ENCODE results near the gene CDH3. TPM values are rescaled to one million over a fixed set of nuclear protein-coding genes. Genes with fewer than 3 reads are reported as not detected.

Gene CDH3
- total RNA-seq, 3 donors from 2014 or later (not counting 1 experiment from before 2014, with no cell fraction given) = 0.79 to 0.92 TPM; not detected in 1

DNA sequence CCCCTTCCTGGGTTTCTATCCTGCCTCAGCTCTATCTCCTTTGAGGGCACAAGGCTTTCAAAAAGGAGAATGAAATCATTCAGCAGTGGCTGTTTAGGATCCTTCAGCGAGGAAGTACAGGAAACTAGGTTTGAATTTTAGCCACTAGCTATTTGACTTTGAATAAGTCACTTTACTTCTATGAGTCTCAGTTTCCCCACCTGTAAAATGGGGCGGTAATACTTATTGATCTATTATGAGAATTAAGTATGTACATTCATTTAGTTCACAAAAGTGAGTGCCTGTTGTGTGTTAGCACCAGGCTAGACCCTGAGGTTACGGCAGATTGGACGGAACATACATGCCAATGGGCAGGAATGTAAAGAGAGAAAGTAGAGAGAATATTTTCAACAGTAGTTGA is 98.6 kb downstream of the CDH3 start:
- ATAC-seq (no peak), DNase-seq (no peak)
- Histone ChIP-seq H3K36me3 (ENCODE audit: control insufficient read depth, insufficient read depth, low read length) (no peaks in the 10 kb centered on the region), H3K4me1 (ENCODE audit: control insufficient read depth, insufficient read depth, low read length) (no peaks in the 10 kb centered on the region), H3K27ac (ENCODE audit: low read length) (no peak overlapping the region), H3K27me3 (ENCODE audit: control insufficient read depth, insufficient read depth, low read length) (no peaks in the 10 kb centered on the region), H3K9me3 (ENCODE audit: control insufficient read depth, insufficient read depth, low read length) (no peaks in the 10 kb centered on the region), H3K4me3 (ENCODE audit: low read length) (no peak overlapping the region)
- TF ChIP-seq, protein P1, sequence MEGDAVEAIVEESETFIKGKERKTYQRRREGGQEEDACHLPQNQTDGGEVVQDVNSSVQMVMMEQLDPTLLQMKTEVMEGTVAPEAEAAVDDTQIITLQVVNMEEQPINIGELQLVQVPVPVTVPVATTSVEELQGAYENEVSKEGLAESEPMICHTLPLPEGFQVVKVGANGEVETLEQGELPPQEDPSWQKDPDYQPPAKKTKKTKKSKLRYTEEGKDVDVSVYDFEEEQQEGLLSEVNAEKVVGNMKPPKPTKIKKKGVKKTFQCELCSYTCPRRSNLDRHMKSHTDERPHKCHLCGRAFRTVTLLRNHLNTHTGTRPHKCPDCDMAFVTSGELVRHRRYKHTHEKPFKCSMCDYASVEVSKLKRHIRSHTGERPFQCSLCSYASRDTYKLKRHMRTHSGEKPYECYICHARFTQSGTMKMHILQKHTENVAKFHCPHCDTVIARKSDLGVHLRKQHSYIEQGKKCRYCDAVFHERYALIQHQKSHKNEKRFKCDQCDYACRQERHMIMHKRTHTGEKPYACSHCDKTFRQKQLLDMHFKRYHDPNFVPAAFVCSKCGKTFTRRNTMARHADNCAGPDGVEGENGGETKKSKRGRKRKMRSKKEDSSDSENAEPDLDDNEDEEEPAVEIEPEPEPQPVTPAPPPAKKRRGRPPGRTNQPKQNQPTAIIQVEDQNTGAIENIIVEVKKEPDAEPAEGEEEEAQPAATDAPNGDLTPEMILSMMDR (IDR thresholded peaks at IDR 0.05) = no peak
- Mint-ChIP-seq H3K4me3 (no peak overlapping the region), H3K4me1 (peaks cover 0 to 5% of the 10 kb centered on the region in 2 donors), H3K36me3 (no peaks in the 10 kb centered on the region), H3K27ac (no peak overlapping the region), H3K9me3 (no peaks in the 10 kb centered on the region), H3K27me3 (ENCODE audit: low read depth in 2 of 2) (peaks cover 14 to 15% of the 10 kb centered on the region in 2 donors)
- intact Hi-C loops (cut with micrococcal nuclease) = no loop called here
- WGBS (ENCODE audit: insufficient coverage) = 93% methylated on average over 4 of the region's 4 CpGs

DNA sequence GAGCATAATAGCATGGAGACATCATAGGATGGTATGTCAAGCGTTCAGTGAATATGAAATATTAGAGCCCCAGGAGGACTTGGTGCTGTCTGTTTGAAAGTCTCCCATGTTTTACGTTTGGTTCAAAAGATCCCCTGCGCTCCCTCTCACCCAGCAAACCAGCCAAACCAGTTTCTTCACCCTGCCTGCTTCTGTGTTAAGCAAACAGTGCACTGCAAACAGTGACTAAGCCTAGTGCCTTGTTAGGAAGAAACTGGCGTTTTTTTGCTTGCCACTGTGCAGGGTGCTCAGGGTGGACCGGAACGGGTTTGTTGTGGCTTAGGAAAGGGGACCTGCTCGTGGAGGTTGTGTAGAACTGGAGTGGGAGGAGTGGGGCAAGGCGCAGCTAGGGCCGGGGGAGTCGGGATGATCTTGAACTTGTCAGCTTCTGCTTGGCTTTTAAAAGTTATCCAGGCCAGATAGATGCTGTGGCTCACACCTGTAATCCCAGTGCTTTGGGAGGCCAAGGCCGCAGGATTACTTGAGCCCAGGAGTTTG is 99.7 kb downstream of the CDH3 start:
- no peak overlapping the region for H3K27ac ChIP-seq (ENCODE audit: low read length)
- Mint-ChIP-seq H3K4me3 (no peak overlapping the region), H3K9me3 (no peaks in the 10 kb centered on the region), H3K27ac (no peak overlapping the region), H3K4me1 (peaks cover 0 to 5% of the 10 kb centered on the region in 2 donors), H3K27me3 (ENCODE audit: low read depth in 2 of 2) (peaks cover 14 to 15% of the 10 kb centered on the region in 2 donors), H3K36me3 (no peaks in the 10 kb centered on the region)
- H3K36me3 ChIP-seq (ENCODE audit: control insufficient read depth, insufficient read depth, low read length) = no peaks in the 10 kb centered on the region
- TF ChIP-seq, protein P1 (IDR thresholded peaks at IDR 0.05) = no peak
- WGBS (ENCODE audit: insufficient coverage) = 91% methylated on average over 11 of the region's 11 CpGs
- no peaks in the 10 kb centered on the region for H3K4me1 ChIP-seq (ENCODE audit: control insufficient read depth, insufficient read depth, low read length)
- no peaks in the 10 kb centered on the region for H3K27me3 ChIP-seq (ENCODE audit: control insufficient read depth, insufficient read depth, low read length)
- no peaks in the 10 kb centered on the region for H3K9me3 ChIP-seq (ENCODE audit: control insufficient read depth, insufficient read depth, low read length)
- intact Hi-C loops (cut with micrococcal nuclease) = no loop called here
- ATAC-seq (no peak), DNase-seq (no peak)
- H3K4me3 ChIP-seq (ENCODE audit: low read length) = no peak overlapping the region

GRCh38 chr16:68746951-68747350 is 101.8 kb downstream of the CDH3 start:
- Mint-ChIP-seq H3K4me3 (no peak overlapping the region), H3K4me1 (no peaks in the 10 kb centered on the region), H3K27me3 (ENCODE audit: low read depth in 2 of 2) (peaks cover 0 to 10% of the 10 kb centered on the region in 2 donors), H3K36me3 (no peaks in the 10 kb centered on the region), H3K9me3 (no peaks in the 10 kb centered on the region), H3K27ac (no peak overlapping the region)
- ATAC-seq = no peak
- H3K27me3 ChIP-seq (ENCODE audit: control insufficient read depth, insufficient read depth, low read length) = no peaks in the 10 kb centered on the region
- H3K4me3 ChIP-seq (ENCODE audit: low read length) = no peak overlapping the region
- H3K27ac ChIP-seq (ENCODE audit: low read length) = no peak overlapping the region
- intact Hi-C loops (cut with micrococcal nuclease) = no loop called here
- DNase-seq = no peak
- no peaks in the 10 kb centered on the region for H3K36me3 ChIP-seq (ENCODE audit: control insufficient read depth, insufficient read depth, low read length)
- H3K4me1 ChIP-seq (ENCODE audit: control insufficient read depth, insufficient read depth, low read length) = peaks cover 4% of the 10 kb centered on the region
- TF ChIP-seq, protein P1 (IDR thresholded peaks at IDR 0.05) = no peak
- no peaks in the 10 kb centered on the region for H3K9me3 ChIP-seq (ENCODE audit: control insufficient read depth, insufficient read depth, low read length)

GRCh38 chr16:68749432-68749831 is 104.3 kb downstream of the CDH3 start:
- H3K27me3 Mint-ChIP-seq (ENCODE audit: low read depth in 2 of 2) = peaks cover 0 to 8% of the 10 kb centered on the region in 2 donors
- no peak overlapping the region for H3K27ac Mint-ChIP-seq
- H3K36me3 Mint-ChIP-seq = no peaks in the 10 kb centered on the region
- Histone ChIP-seq H3K4me3 (ENCODE audit: low read length) (no peak overlapping the region), H3K27me3 (ENCODE audit: control insufficient read depth, insufficient read depth, low read length) (no peaks in the 10 kb centered on the region), H3K9me3 (ENCODE audit: control insufficient read depth, insufficient read depth, low read length) (no peaks in the 10 kb centered on the region), H3K36me3 (ENCODE audit: control insufficient read depth, insufficient read depth, low read length) (no peaks in the 10 kb centered on the region), H3K4me1 (ENCODE audit: control insufficient read depth, insufficient read depth, low read length) (peaks cover 18% of the 10 kb centered on the region), H3K27ac (ENCODE audit: low read length) (no peak overlapping the region)
- no peak for DNase-seq
- ATAC-seq = no peak
- H3K4me3 Mint-ChIP-seq = no peak overlapping the region
- intact Hi-C loops (cut with micrococcal nuclease) = no loop called here
- no peaks in the 10 kb centered on the region for H3K9me3 Mint-ChIP-seq
- peaks cover 8 to 9% of the 10 kb centered on the region in 2 donors for H3K4me1 Mint-ChIP-seq
- WGBS (ENCODE audit: insufficient coverage) = 90% methylated on average over 3 of the region's 3 CpGs
- TF ChIP-seq, protein P1 (IDR thresholded peaks at IDR 0.05) = no peak
